Measurements from ENCODE around the gene ARFRP1.
"Not testable (repeated sequence)": the region's sequence is repeated elsewhere in the genome, so short reads cannot be mapped to it uniquely, and the experiment has no call there.

Gene ARFRP1

DNA sequence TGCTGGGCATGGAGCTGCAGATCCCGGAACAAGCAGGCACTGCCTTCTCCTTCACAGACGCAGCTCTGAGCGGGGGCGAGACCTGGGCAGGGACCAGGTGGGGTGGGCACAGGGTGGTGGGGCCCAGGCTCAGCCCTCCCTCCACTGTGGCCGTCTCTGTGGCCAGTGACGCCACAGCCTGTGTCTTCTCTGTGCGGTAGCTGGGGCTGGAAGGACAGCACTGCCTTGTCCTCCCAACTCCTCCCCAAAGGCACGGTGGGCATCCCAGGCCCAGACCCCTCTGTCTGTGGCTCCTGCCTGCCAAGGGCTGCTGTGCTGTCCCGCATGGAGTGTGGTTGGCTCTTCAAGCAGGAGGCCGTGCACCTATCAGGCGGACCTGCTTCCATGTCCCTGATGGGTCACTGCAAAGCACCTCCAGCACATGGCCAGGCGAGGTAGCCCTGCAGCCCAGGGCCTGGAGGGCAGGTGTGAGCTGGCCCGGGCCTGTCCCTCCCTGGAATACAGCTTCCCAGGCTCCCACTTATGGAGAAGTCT is 26.1 kb downstream of the ARFRP1 start:
- DNase-seq: no peak

DNA sequence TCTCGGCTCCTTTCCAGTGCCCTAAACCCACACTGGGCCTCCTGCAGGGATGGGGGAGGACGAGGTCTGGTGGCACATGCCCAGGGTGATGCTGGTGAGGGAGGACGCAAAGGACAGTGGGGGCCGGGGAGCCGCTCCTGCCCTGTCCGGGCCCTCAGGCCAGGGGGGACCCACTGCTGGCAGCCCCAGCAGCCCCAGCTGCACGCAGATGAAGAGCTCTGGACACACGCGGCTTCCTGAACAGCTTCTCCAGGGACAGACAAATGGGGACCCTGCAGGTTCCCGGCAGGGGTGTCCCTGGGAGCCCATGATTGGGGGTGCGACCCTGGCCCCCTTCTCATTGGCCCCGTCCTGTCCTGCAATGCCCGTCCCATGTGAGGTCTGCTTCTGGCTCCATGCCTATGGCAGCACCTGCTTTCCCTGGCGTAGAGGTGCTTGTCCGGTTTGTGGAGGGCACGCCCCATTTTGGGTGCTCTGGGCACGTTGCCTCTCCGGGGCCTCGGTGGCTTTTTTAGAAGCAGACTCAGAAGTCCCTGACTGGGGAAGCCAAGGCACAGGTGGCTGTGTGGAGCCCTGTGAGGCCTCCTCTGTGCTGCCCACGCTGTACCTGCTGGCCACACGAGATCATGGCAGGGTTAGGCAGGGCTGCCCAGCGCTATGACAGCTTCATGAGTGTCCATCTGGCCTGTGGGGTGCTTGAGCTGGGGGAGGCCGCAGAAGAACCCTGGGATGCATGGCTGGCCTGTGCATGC is 26.7 kb downstream of the ARFRP1 start:
- no peak for TF ChIP-seq GATA1 (IDR thresholded peaks at IDR 0.05; ENCODE audit: low read depth, low read length)
- TF ChIP-seq POLR2A (IDR thresholded peaks at IDR 0.05; ENCODE audit: low read length): no peak
- no peak for DNase-seq

More for the DNA sequence above, 26.1 kb downstream of the ARFRP1 start:
- TF ChIP-seq GATA1 (IDR thresholded peaks at IDR 0.05; ENCODE audit: low read depth, low read length) (no peak), POLR2A (IDR thresholded peaks at IDR 0.05; ENCODE audit: low read length) (no peak)

DNA sequence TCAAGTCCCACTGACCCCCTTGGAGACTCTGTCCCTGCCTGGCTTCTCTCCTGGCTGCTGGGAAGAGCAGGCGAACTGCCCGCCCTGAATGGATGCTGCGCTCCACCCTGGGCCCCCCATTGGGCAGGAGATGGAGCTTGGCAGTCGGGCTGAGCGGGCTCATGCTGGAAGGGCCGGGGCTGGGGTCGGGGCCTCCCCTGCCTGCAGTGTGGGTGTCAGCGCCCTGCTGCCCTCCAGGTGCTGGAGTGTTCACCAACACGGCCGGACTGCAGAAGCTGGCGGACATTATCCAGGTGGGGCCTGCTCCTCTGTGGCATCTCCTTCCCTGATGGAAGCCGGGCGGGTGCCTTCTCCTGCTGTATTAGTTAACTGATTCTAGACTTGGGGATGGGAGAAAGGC is 27.3 kb downstream of the ARFRP1 start:
- DNase-seq: no peak
- no peak for TF ChIP-seq POLR2A (IDR thresholded peaks at IDR 0.05; ENCODE audit: low read length)
- no peak for TF ChIP-seq GATA1 (IDR thresholded peaks at IDR 0.05; ENCODE audit: low read depth, low read length)

DNA sequence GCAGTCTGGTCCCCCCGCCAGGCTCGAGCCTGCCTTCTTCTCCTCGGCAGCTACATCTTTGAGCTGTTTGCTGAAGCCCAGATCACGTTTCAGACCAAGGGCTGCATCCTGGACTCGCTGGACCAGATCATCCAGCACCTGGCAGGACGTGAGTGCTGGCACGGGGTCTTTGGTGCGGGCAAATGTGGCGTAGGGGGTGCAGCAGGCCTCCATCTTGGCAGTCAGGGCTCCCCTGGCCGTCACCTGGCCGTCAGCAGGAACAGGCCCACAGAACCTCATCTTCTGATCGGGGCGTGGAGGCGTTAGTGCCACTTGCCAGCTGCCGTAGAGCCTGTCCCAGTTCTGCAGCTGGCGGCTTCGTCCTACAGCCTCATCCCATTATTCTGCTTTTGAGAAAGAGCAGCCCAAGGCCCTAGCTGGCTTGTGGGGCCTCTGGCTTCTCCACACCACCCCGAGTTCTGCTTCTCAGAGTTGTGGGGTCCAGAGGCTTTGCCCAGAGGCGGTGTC is 27.9 kb downstream of the ARFRP1 start:
- DNase-seq: no peak
- TF ChIP-seq GATA1 (IDR thresholded peaks at IDR 0.05; ENCODE audit: low read depth, low read length) (no peak), POLR2A (IDR thresholded peaks at IDR 0.05; ENCODE audit: low read length) (no peak)

DNA sequence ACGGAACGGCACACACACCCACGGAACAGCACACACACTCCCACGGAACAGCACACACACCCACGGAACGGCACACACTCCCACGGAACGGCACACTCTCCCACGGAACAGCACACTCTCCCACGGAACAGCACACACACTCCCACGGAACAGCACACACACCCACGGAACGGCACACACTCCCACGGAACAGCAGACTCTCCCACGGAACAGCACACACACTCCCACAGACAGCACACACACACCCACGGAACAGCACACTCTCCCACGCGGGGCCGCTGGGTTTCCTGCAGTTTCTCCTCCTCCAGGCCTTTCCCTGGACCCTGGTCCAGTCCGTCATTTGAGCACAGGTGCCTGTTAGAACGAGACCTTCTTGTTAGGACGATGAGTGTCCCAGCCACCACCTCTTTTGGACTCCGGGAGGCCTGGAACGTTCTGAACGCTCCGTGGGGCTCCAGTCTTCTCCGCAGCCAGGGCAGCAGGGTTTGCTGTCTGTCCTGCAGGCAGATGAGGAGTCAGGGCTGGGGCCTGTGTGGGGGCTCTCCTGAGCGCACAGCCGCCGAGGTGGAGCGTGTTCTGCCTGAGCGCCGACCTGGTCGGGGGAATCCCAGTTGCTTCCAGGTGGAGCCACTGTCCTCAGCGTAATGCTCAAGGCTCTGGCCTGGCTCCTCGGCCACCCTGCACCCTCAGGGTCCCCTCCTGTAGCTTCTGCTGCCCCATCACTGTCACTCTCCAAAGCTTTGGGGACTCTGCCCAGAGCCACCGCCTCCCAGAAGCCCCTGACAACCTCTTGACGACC is 28.9 kb downstream of the ARFRP1 start:
- TF ChIP-seq GATA1 (IDR thresholded peaks at IDR 0.05; ENCODE audit: low read depth, low read length) (no peak), POLR2A (IDR thresholded peaks at IDR 0.05; ENCODE audit: low read length) (no peak)
- DNase-seq: no peak

DNA sequence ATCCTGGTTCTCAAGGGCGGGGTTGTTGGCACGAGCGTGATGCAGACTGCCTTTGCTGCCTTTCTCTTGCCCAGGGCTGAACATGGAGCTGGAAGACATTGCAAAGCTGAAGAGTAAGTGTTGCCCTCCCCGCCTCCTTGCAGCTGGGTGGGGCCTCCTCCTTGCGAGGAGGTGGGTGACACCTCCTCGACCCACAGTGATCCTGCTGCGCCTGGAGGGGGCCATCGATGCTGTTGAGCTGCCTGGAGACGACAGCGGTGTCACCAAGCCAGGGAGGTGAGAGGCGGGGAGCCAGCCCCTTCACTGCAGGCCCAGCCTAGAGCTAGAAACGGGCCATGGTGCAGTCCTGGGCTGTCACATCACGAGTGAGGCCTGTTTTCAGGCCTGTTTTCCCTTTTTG is 29.7 kb downstream of the ARFRP1 start:
- TF ChIP-seq POLR2A (IDR thresholded peaks at IDR 0.05; ENCODE audit: low read length): no peak
- no peak for TF ChIP-seq GATA1 (IDR thresholded peaks at IDR 0.05; ENCODE audit: low read depth, low read length)
- DNase-seq: no peak

DNA sequence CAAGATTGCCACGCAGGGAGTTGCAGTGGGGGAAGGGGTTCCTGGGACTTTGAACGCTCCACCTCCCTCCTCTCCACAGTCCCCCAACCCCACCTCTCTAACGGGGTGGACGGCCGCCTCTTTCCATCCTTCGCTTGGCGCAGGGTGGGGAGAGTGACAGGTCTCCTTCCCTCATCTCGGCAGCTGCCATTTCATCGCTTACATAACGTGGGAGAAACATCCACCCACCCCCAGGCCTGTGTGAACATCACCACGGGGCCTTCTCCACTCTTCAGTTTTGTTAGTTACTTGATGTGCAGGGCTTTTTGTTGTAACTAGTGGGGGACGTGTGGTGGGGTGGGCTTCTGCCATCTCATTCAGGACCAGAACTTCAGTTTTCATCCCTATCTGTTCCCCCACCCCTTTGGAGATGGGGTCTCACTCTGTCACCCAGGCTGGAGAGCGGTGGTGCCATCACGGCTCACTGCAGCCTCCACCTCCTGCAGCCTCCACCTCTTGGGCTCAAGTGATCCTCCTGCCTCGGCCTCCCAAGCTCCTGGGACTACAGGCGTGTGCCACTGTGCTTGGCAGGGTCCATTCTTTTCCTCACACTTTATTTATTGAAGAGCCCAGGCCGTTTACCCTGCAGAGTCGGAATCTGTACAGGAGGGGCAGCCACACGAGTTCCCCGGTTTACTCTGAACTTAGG is 32.0 kb downstream of the ARFRP1 start:
- DNase-seq: no peak
- no peak for TF ChIP-seq GATA1 (IDR thresholded peaks at IDR 0.05; ENCODE audit: low read depth, low read length)
- no peak for TF ChIP-seq POLR2A (IDR thresholded peaks at IDR 0.05; ENCODE audit: low read length)

DNA sequence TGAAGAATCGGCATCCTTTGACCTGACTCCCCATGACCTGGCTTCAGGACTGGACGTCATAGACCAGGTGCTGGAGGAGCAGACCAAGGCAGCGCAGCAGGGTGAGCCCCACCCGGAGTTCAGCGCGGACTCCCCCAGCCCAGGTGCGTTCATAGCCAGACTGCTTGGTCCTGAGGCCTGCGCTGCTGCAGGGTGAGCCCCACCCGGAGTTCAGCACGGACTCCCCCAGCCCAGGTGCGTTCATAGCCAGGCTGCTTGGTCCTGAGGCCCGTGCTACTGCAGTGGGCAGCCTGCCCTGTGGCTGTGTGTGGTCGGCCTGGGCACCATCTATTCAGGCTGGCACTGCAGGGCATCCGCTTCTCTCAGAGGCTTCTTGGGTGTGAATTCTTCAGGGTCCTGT is 33.8 kb downstream of the ARFRP1 start:
- no peak for DNase-seq
- TF ChIP-seq GATA1 (IDR thresholded peaks at IDR 0.05; ENCODE audit: low read depth, low read length) (no peak), POLR2A (IDR thresholded peaks at IDR 0.05; ENCODE audit: low read length) (no peak)

DNA sequence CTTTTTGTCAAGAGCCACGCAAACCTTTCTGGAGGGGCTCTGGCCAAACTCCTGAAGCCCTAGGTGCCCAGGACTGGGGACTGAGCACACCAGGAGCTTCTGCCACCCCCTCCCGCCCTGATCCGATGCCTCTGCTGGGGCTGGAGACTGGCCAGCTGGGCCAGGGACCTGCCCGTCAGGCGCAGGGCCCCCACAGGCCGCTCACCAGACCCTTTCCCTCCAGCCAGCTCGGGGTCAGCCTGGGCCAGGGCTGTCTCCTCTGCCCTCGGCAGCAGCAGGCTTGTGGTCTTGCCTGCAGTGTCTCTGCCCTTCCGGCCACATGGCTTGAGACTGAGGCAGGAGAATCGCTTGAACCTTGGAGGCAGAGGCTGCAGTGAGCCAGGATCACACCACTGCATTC is 35.1 kb downstream of the ARFRP1 start:
- no peak for DNase-seq
- no peak for TF ChIP-seq POLR2A (IDR thresholded peaks at IDR 0.05; ENCODE audit: low read length)
- no peak for TF ChIP-seq GATA1 (IDR thresholded peaks at IDR 0.05; ENCODE audit: low read depth, low read length)

DNA sequence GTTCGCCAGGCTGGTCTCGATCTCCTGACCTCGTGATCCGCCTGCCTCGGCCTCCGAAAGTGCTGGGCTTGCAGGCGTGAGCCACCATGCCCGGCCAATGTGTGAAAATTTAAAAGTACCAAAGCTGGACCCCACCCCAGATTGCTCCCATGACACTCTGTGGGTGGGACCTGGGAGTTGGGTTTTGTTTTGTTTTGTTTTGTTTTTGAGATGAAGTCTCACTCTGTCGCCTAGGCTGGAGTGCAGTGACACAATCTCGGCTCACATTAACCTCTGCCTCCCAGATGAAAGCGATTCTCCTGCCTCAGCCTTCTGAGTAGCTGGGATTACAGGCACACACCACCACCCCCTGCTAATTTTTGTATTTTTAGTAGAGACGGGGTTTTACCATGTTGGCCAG is 36.1 kb downstream of the ARFRP1 start:
- DNase-seq: not testable (repeated sequence)

DNA sequence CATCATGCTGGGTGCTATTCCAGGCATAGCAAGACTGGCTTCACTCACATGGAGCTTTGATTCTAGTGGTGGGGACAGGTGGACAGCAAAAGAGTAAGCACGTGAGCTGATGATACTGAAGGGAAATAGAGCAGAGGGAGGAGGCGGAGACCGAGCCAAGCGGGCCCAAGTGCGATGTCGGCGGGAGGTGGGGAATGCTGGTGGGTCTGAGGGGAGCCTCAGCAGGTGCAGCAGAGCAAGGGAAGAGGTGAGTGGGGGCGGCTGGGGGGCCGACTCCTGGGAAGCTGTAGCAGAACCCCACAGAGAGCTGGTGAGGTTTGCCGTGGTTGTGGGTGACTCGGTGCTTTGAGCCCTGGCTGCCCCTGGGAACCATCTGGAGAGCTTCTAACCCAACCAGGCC is 39.4 kb downstream of the ARFRP1 start:
- TF ChIP-seq GATA1 (IDR thresholded peaks at IDR 0.05; ENCODE audit: low read depth, low read length) (no peak), POLR2A (IDR thresholded peaks at IDR 0.05; ENCODE audit: low read length) (no peak)
- no peak for DNase-seq

DNA sequence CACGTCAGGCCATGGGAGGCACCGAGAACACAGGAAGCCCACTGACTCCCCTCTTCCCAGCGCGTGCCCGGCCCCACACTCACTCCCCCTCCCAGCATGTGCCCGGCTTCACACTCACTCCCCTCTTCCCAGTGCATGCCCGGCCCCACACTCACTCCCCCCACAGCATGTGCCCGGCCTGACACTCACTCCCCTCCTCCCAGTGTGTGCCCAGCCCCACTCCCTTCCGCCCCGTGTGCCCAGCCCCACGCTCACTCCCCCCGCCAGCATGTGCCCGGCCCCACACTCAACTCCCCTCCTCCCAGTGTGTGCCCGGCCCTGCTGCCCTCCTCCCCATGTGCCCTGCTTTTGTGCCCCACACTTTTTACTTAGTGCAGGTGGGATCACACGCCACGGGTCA is 39.9 kb downstream of the ARFRP1 start:
- DNase-seq: no peak
- TF ChIP-seq GATA1 (IDR thresholded peaks at IDR 0.05; ENCODE audit: low read depth, low read length): no peak
- TF ChIP-seq POLR2A (IDR thresholded peaks at IDR 0.05; ENCODE audit: low read length): no peak

DNA sequence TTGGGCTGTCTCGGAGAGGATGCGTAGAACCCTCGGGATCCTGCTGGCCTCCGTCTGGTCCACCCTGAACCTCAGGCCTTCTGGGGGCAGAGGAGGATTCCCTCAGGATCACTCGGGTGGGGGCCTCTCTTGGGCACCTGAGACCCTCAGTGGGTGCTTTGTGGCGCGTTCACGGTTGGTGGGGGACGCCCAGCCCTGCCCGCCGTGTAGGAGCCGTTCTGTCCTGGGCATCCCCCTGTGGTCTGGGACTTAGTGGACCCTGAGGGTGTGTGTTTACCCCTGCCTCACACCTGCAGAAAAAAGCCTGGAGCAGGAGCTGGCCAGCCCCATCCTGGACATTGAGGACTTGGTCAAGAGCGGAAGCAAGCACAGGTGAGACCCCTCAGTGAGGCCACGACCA is 42.1 kb downstream of the ARFRP1 start:
- no peak for DNase-seq
- TF ChIP-seq POLR2A (IDR thresholded peaks at IDR 0.05; ENCODE audit: low read length) (no peak), GATA1 (IDR thresholded peaks at IDR 0.05; ENCODE audit: low read depth, low read length) (no peak)
